ENCODE measurements around the gene PRSS48.
"Not testable (repeated sequence)": the region's sequence is repeated elsewhere in the genome, so short reads cannot be mapped to it uniquely, and the experiment has no call there.

The PRSS48 gene

DNA sequence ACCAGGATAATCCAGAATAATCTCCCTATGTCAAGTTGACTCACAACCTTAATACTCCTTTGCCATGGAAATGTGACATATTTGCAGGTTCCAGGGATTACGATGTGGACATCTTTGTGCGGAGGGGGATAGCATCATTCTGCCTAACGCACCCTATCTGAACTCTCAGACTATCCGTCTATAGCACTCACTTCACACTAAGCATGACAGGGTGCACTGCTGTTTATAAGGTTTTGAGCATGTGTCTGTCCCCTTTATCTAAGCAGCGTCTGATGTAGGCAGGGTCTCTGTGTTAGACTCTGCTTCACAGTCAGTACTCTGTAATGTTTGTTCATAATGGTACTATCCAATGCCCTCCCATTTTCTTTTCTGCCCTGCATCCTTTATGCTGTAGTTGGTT is 43.4 kb upstream of the PRSS48 start:
- Histone ChIP-seq H3K4me3 (ENCODE audit: low read length) (no peak overlapping the region), H3K36me3 (ENCODE audit: control insufficient read depth, insufficient read depth, low read length) (no peaks in the 10 kb centered on the region), H3K4me2 (ENCODE audit: low read length) (no peak overlapping the region), H4K8ac (ENCODE audit: low read depth, low read length) (no peak overlapping the region), H3K56ac (ENCODE audit: low read length) (no peak overlapping the region), H3K4me1 (ENCODE audit: control insufficient read depth, low read depth, low read length) (no peaks in the 10 kb centered on the region), H3K79me1 (ENCODE audit: low read length) (peaks cover 1% of the 10 kb centered on the region), H2BK120ac (ENCODE audit: low read depth, low read length) (no peak overlapping the region), H3K9ac (ENCODE audit: low read length) (no peak overlapping the region), H3K4ac (ENCODE audit: low read depth, low read length) (no peak overlapping the region), H2AK5ac (ENCODE audit: low read length) (no peak overlapping the region), H3K18ac (ENCODE audit: low read length) (no peak overlapping the region), H3K79me2 (ENCODE audit: control insufficient read depth, insufficient read depth, low read length) (no peaks in the 10 kb centered on the region), H2BK15ac (replicated peaks; ENCODE audit: low read depth) (no peak overlapping the region), H3K27ac (ENCODE audit: low read depth, low read length) (no peak overlapping the region), H3K23ac (ENCODE audit: low read length) (no peak overlapping the region), H4K5ac (ENCODE audit: low read length) (no peak overlapping the region), H2BK5ac (ENCODE audit: low read length) (no peak overlapping the region), H3K27me3 (ENCODE audit: insufficient read depth, low read length, poor library complexity) (no peaks in the 10 kb centered on the region)
- no CpG with 5 or more reads among the region's 5 CpGs for WGBS (ENCODE audit: extremely low coverage, insufficient coverage, low lambda C conversion rate)
- DNase-seq, result no peak

DNA sequence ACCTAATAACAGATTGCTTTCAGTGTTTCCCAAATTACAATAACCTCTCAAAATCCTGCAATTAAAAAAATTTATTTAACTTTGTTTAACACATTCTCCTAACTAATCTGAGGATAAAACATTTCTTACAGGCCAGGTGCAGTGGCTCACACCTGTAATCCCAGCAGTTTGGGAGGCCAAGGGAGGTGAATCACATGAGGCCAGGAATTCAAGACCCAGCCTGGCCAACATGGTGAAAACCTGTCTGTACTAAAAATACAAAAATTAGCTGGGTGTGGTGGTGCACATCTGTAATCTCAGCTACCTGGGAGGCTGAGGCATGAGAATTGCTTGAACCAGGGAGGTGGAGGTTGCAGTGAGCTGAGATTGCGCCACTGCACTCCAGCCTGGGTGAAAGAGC is 41.6 kb upstream of the PRSS48 start:
- H3K4ac ChIP-seq (ENCODE audit: low read depth, low read length); H3K56ac ChIP-seq (ENCODE audit: low read length); DNase-seq; H3K27ac ChIP-seq (ENCODE audit: low read depth, low read length); H3K36me3 ChIP-seq (ENCODE audit: control insufficient read depth, insufficient read depth, low read length); H3K27me3 ChIP-seq (ENCODE audit: insufficient read depth, low read length, poor library complexity); H3K4me3 ChIP-seq (ENCODE audit: low read length); H3K4me1 ChIP-seq (ENCODE audit: control insufficient read depth, low read depth, low read length); H3K79me2 ChIP-seq (ENCODE audit: control insufficient read depth, insufficient read depth, low read length); H2BK5ac ChIP-seq (ENCODE audit: low read length); H2BK120ac ChIP-seq (ENCODE audit: low read depth, low read length); H3K9ac ChIP-seq (ENCODE audit: low read length); H3K23ac ChIP-seq (ENCODE audit: low read length); H2BK15ac ChIP-seq (replicated peaks; ENCODE audit: low read depth); H2AK5ac ChIP-seq (ENCODE audit: low read length); H3K18ac ChIP-seq (ENCODE audit: low read length); H3K4me2 ChIP-seq (ENCODE audit: low read length); H3K79me1 ChIP-seq (ENCODE audit: low read length); H4K8ac ChIP-seq (ENCODE audit: low read depth, low read length); H4K5ac ChIP-seq (ENCODE audit: low read length): not testable (repeated sequence)
- no CpG with 5 or more reads among the region's 1 CpG for WGBS (ENCODE audit: extremely low coverage, insufficient coverage, low lambda C conversion rate)

DNA sequence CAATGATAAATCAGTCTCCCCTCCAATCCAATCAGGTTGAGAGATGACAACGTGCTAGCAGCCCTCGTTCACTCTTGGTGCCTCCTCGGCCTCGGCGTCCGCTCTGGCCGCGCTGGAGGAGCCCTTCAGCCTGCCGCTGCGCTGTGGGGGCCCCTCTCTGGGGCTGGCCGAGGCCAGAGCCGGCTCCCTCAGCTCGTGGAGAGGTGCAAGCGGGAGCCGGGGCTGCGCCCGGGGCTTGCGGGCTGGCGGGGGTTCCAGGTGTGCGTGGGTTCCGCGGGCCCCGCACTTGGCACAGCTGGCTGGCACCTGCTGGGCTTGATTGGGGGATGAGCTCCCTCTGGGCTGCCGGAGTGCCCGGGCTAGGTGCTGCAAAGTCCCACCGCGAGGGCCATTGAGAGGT is 40.9 kb upstream of the PRSS48 start:
- Histone ChIP-seq H3K18ac (ENCODE audit: low read length) (no peak overlapping the region), H3K4ac (ENCODE audit: low read depth, low read length) (no peak overlapping the region), H3K79me2 (ENCODE audit: control insufficient read depth, insufficient read depth, low read length) (no peaks in the 10 kb centered on the region), H3K79me1 (ENCODE audit: low read length) (peaks cover 1% of the 10 kb centered on the region), H3K36me3 (ENCODE audit: control insufficient read depth, insufficient read depth, low read length) (no peaks in the 10 kb centered on the region), H3K56ac (ENCODE audit: low read length) (no peak overlapping the region), H2BK120ac (ENCODE audit: low read depth, low read length) (no peak overlapping the region), H3K4me1 (ENCODE audit: control insufficient read depth, low read depth, low read length) (no peaks in the 10 kb centered on the region), H2BK15ac (replicated peaks; ENCODE audit: low read depth) (no peak overlapping the region), H3K27me3 (ENCODE audit: insufficient read depth, low read length, poor library complexity) (no peaks in the 10 kb centered on the region), H3K9ac (ENCODE audit: low read length) (no peak overlapping the region), H2BK5ac (ENCODE audit: low read length) (no peak overlapping the region), H3K23ac (ENCODE audit: low read length) (no peak overlapping the region), H4K8ac (ENCODE audit: low read depth, low read length) (no peak overlapping the region), H2AK5ac (ENCODE audit: low read length) (no peak overlapping the region), H3K27ac (ENCODE audit: low read depth, low read length) (no peak overlapping the region), H3K4me2 (ENCODE audit: low read length) (no peak overlapping the region), H4K5ac (ENCODE audit: low read length) (no peak overlapping the region), H3K4me3 (ENCODE audit: low read length) (no peak overlapping the region)
- no CpG with 5 or more reads among the region's 27 CpGs for WGBS (ENCODE audit: extremely low coverage, insufficient coverage, low lambda C conversion rate)
- no peak for DNase-seq

DNA sequence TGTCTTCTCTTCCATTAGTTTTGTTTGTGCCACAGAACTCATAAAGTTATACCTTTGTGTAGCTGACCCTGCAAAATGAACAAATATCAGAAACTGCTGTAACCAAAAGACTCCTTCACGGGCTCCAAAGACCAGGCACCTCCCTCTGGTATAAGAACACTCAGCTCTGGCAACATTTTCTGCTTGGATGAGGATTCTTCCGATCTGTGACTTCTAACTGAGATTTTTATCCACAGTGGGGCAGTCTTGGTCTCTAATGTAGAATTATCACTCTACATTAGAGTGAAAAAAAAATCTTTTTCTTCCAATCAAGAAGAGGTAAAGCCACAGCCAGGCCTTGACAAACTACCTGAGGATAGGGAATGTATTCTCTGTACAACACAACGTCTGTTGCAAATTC is 38.5 kb upstream of the PRSS48 start:
- Histone ChIP-seq H2AK5ac (ENCODE audit: low read length) (no peak overlapping the region), H3K4me1 (ENCODE audit: control insufficient read depth, low read depth, low read length) (no peaks in the 10 kb centered on the region), H3K18ac (ENCODE audit: low read length) (no peak overlapping the region), H3K4me3 (ENCODE audit: low read length) (no peak overlapping the region), H3K4me2 (ENCODE audit: low read length) (no peak overlapping the region), H2BK5ac (ENCODE audit: low read length) (no peak overlapping the region), H3K27ac (ENCODE audit: low read depth, low read length) (no peak overlapping the region), H4K5ac (ENCODE audit: low read length) (no peak overlapping the region), H4K8ac (ENCODE audit: low read depth, low read length) (no peak overlapping the region), H3K27me3 (ENCODE audit: insufficient read depth, low read length, poor library complexity) (no peaks in the 10 kb centered on the region), H3K9ac (ENCODE audit: low read length) (no peak overlapping the region), H3K79me2 (ENCODE audit: control insufficient read depth, insufficient read depth, low read length) (no peaks in the 10 kb centered on the region), H3K23ac (ENCODE audit: low read length) (no peak overlapping the region), H2BK120ac (ENCODE audit: low read depth, low read length) (no peak overlapping the region), H3K4ac (ENCODE audit: low read depth, low read length) (no peak overlapping the region), H3K79me1 (ENCODE audit: low read length) (peaks cover 1% of the 10 kb centered on the region), H3K36me3 (ENCODE audit: control insufficient read depth, insufficient read depth, low read length) (no peaks in the 10 kb centered on the region), H2BK15ac (replicated peaks; ENCODE audit: low read depth) (no peak overlapping the region), H3K56ac (ENCODE audit: low read length) (no peak overlapping the region)
- no CpG with 5 or more reads among the region's 3 CpGs for WGBS (ENCODE audit: extremely low coverage, insufficient coverage, low lambda C conversion rate)
- DNase-seq, result no peak

DNA sequence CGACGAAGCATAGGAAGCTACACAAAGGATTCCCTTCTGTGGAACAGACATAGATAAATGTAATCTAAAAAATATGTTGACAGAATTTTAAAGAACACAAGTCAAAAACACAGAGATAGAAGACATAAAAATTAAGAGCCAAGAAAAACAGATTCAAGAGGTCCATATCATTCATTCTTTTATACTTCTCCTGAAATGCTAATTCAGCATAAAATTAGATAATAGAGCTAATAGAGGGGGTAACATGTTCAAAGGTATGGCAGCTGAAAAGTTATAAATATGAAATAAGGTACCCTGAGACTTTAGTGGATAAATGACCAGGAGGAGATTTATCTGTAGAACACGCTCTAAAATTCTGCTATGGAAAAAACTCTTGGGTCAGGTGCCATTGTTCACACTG is 37.4 kb upstream of the PRSS48 start:
- no peak overlapping the region for H3K56ac ChIP-seq (ENCODE audit: low read length)
- H3K4me1 ChIP-seq (ENCODE audit: control insufficient read depth, low read depth, low read length), result no peaks in the 10 kb centered on the region
- no peaks in the 10 kb centered on the region for H3K27me3 ChIP-seq (ENCODE audit: insufficient read depth, low read length, poor library complexity)
- H3K79me2 ChIP-seq (ENCODE audit: control insufficient read depth, insufficient read depth, low read length), result no peaks in the 10 kb centered on the region
- no peaks in the 10 kb centered on the region for H3K36me3 ChIP-seq (ENCODE audit: control insufficient read depth, insufficient read depth, low read length)
- H4K8ac ChIP-seq (ENCODE audit: low read depth, low read length), result no peak overlapping the region
- no peak overlapping the region for H4K5ac ChIP-seq (ENCODE audit: low read length)
- H3K18ac ChIP-seq (ENCODE audit: low read length), result no peak overlapping the region
- H2BK15ac ChIP-seq (replicated peaks; ENCODE audit: low read depth), result no peak overlapping the region
- peaks cover 1% of the 10 kb centered on the region for H3K79me1 ChIP-seq (ENCODE audit: low read length)
- H2BK5ac ChIP-seq (ENCODE audit: low read length), result no peak overlapping the region
- H3K4me3 ChIP-seq (ENCODE audit: low read length), result no peak overlapping the region
- H2BK120ac ChIP-seq (ENCODE audit: low read depth, low read length), result no peak overlapping the region
- DNase-seq, result no peak
- no CpG with 5 or more reads among the region's 3 CpGs for WGBS (ENCODE audit: extremely low coverage, insufficient coverage, low lambda C conversion rate)
- no peak overlapping the region for H3K23ac ChIP-seq (ENCODE audit: low read length)
- no peak overlapping the region for H3K4me2 ChIP-seq (ENCODE audit: low read length)
- H3K4ac ChIP-seq (ENCODE audit: low read depth, low read length), result no peak overlapping the region
- H3K9ac ChIP-seq (ENCODE audit: low read length), result no peak overlapping the region
- H2AK5ac ChIP-seq (ENCODE audit: low read length), result no peak overlapping the region
- H3K27ac ChIP-seq (ENCODE audit: low read depth, low read length), result no peak overlapping the region

DNA sequence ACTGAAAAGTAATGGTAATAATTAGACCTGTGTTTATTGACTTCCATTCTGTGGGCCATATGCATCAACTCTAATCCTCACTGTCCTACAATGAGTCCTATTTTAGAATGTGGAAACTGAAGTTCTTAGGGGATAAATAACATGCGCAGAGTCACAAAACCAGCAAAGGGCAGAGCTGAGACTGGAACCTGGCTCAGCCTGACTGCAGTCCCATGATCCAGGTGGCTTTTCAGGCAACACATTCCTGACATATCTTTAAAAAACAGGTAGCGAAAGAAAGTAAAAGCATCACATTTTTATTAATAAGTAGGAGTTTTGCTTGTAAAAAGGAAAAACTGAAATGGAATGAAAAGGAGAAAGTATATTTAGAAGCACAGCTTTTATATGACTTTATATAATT is 34.7 kb upstream of the PRSS48 start:
- Histone ChIP-seq H2BK120ac (ENCODE audit: low read depth, low read length) (no peak overlapping the region), H3K23ac (ENCODE audit: low read length) (no peak overlapping the region), H3K18ac (ENCODE audit: low read length) (no peak overlapping the region), H3K4me3 (ENCODE audit: low read length) (no peak overlapping the region), H2BK5ac (ENCODE audit: low read length) (no peak overlapping the region), H2BK15ac (replicated peaks; ENCODE audit: low read depth) (no peak overlapping the region), H3K4ac (ENCODE audit: low read depth, low read length) (no peak overlapping the region), H4K5ac (ENCODE audit: low read length) (no peak overlapping the region), H3K79me2 (ENCODE audit: control insufficient read depth, insufficient read depth, low read length) (no peaks in the 10 kb centered on the region), H3K4me1 (ENCODE audit: control insufficient read depth, low read depth, low read length) (no peaks in the 10 kb centered on the region), H4K8ac (ENCODE audit: low read depth, low read length) (no peak overlapping the region), H3K27me3 (ENCODE audit: insufficient read depth, low read length, poor library complexity) (no peaks in the 10 kb centered on the region), H3K27ac (ENCODE audit: low read depth, low read length) (no peak overlapping the region), H3K4me2 (ENCODE audit: low read length) (no peak overlapping the region), H3K79me1 (ENCODE audit: low read length) (no peaks in the 10 kb centered on the region), H3K56ac (ENCODE audit: low read length) (no peak overlapping the region), H3K9ac (ENCODE audit: low read length) (no peak overlapping the region), H3K36me3 (ENCODE audit: control insufficient read depth, insufficient read depth, low read length) (no peaks in the 10 kb centered on the region), H2AK5ac (ENCODE audit: low read length) (no peak overlapping the region)
- no CpG with 5 or more reads among the region's 2 CpGs for WGBS (ENCODE audit: extremely low coverage, insufficient coverage, low lambda C conversion rate)
- no peak for DNase-seq
